Hepatocyte (in vitro differentiated cells): ENCODE measurements around the gene SMIM38.

Experiments used
- CTCF ChIP-seq: fragments of 200-600 bp; sonication (generic); IDR thresholded peaks from 2 replicates; pipeline ENCODE4 v1.5.1; 2016; ENCODE audit warnings: antibody characterized with exemption, mild to moderate bottlenecking; ENCODE audit not compliant: poor library complexity
- EZH2 ChIP-seq: fragments of 200-600 bp; sonication (generic); IDR thresholded peaks from 2 replicates; pipeline ENCODE4 v1.6.1; 2016; ENCODE audit warnings: antibody characterized with exemption, mild to moderate bottlenecking, borderline replicate concordance

- no peak for TF ChIP-seq EZH2
- no peak for TF ChIP-seq CTCF
Measured at GRCh38 chr11:69173331-69173730, 17.6 kb downstream of the SMIM38 start.
